Heart left ventricle (tissue), 13 donors: ENCODE data around the gene PDE1A.

Experiments
- CTCF ChIP-seq, 12 donors: fragments of 200-600 bp; sonication (generic) in 4 of 12; IDR thresholded peaks; one replicate each; pipeline versions ENCODE4 v1.5.0 to v1.8.0; 2018 to 2022; ENCODE audit warnings: antibody characterized with exemption in 12 of 12, mild to moderate bottlenecking in 5 of 12
- POLR2A ChIP-seq, 2 donors: fragments of 450-650 bp; IDR thresholded peaks; one replicate each; pipeline ENCODE4 v1.6.1; 2017; ENCODE audit warnings: antibody characterized with exemption in 2 of 2, mild to moderate bottlenecking in 2 of 2, moderate library complexity in 2 of 2
- donor health status: ischemic (EF 13 %, LVEDD 7.1; RV severe dilation, severe dysfunction).
- donor health status: DM: no; HTN: yes; CAD: no.
- donor health status: DM: no; HTN: no; CAD: no.
- donor health status: ischemic (EF 25% LVEDD 6.9; RV normal size, moderate dysfunction).
- donor health status: ischemic (EF 25% LVEDD 5.7; RV mildly dilated, moderate dysfunction).
- donor health status: ischemic (EF 35%, LVEDD 5.7; RV mildly dilated, moderate dysfunction).
- donor health status: nonischemic (EF 11% LVEDD 7.7; RV severe dilation, severe dysfunction).
- donor health status: DM: yes; HTN: yes; CAD: no.
- donor health status: PGD.
- donor health status: ischemic (EF 29% LVEDD 5.4; RV normal size, mild dysfunction).
- donor health status: nonischemic (EF 23%, LVEDD 6.1; RV moderate dilation, normal function).

GRCh38 chr2:182367401-182367800 lies 59.4 kb downstream of the PDE1A start:
- TF ChIP-seq CTCF (IDR thresholded peaks at IDR 0.05) = no peak
- TF ChIP-seq POLR2A (IDR thresholded peaks at IDR 0.05) = no peak
